ENCODE results near the gene RET. TPM values are rescaled to one million over a fixed set of nuclear protein-coding genes. Genes with fewer than 3 reads are reported as not detected.
A peak's percentile ranks its signal among the peaks of the same experiment; 100 is the strongest.

Gene RET
- total RNA-seq, 6 donors from 2014 or later: 0.11 to 0.98 (median 0.30) TPM; not detected in 1

DNA sequence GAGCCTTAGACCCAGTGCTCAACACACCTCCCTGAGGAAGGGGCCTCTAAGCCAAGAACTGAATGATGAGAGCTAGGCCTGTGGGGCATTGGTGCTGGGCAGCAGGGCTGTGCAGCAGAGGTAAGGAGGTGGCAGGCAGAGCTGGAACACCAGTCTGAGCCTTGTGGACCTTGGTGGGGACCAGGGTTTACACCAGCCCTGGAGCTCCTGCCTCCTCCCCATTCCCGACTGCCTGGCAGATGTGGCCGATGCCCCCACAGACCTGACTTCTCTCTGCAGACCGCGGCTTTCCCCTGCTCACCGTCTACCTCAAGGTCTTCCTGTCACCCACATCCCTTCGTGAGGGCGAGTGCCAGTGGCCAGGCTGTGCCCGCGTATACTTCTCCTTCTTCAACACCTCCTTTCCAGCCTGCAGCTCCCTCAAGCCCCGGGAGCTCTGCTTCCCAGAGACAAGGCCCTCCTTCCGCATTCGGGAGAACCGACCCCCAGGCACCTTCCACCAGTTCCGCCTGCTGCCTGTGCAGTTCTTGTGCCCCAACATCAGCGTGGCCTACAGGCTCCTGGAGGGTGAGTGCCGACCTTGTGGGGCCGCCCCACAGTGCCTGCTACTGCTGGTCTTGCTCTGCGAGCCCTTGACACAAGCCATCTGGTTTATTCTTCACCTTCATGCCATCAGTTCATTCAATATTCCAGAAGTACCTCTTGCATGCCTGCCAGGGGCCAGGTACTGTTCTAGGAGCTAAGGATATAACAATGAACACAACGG, 25.4 kb downstream of the RET start:
- ATAC-seq (ENCODE audit: low FRiP score in 2 of 2) (no peak), DNase-seq (peak in 1 of 2 donors; percentile 58)
- no peaks in the 10 kb centered on the region for H3K9me3 ChIP-seq
- H3K36me3 ChIP-seq: no peaks in the 10 kb centered on the region
- H3K27me3 ChIP-seq: peaks cover 0 to 10% (median 3%) of the 10 kb centered on the region in 4 donors
- no peak overlapping the region for H3K4me3 ChIP-seq
- H3K4me1 ChIP-seq: peaks cover 11 to 16% (median 13%) of the 10 kb centered on the region in 4 donors
- TF ChIP-seq, protein P1, sequence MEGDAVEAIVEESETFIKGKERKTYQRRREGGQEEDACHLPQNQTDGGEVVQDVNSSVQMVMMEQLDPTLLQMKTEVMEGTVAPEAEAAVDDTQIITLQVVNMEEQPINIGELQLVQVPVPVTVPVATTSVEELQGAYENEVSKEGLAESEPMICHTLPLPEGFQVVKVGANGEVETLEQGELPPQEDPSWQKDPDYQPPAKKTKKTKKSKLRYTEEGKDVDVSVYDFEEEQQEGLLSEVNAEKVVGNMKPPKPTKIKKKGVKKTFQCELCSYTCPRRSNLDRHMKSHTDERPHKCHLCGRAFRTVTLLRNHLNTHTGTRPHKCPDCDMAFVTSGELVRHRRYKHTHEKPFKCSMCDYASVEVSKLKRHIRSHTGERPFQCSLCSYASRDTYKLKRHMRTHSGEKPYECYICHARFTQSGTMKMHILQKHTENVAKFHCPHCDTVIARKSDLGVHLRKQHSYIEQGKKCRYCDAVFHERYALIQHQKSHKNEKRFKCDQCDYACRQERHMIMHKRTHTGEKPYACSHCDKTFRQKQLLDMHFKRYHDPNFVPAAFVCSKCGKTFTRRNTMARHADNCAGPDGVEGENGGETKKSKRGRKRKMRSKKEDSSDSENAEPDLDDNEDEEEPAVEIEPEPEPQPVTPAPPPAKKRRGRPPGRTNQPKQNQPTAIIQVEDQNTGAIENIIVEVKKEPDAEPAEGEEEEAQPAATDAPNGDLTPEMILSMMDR (IDR thresholded peaks at IDR 0.05): no peak
- no peak for TF ChIP-seq POLR2AphosphoS5 (IDR thresholded peaks at IDR 0.05)
- H3K27ac ChIP-seq: no peak overlapping the region
- 76 to 82% methylated on average over 19 of the region's 19 CpGs for WGBS, 2 donors

DNA sequence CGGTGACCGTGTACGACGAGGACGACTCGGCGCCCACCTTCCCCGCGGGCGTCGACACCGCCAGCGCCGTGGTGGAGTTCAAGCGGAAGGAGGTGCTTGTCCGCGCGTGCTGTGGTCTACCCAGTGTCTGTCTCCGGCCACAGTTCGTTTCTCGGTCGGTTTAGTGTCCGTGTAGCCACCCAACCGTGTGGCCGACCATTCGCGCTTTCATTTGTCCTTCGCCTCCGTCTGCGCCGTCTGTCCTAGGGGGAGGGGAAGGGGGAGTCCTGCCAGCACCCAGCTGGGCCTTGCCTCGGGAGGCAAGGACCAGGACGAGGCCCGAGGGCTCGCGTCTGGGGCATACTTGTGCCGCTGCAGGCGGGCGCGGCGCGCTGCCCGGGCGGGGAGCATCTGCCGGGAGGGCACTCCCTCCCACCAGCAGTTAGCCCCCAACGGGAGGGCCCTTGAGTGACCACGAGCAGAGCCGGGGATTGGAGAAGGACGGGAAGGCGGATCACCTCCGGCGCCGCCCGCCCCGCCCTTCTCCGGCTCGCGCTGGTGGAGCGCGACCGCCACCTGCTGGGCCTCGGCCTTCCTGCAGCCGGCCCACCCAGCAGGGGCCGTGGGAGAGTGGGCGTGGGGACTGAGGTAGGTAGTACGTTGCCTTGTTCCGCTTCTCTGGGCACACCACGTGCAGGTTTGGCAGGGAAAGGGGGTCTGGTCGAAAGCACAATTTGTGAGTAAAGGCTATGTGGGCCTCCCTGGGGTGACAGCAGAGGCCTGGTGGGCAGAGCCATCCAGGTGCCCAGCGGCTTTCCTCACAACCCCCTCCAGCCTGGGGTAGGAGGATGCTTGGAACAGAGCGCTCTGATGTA, 28.5 kb downstream of the RET start:
- peak; percentile 87 to 98 for ATAC-seq (ENCODE audit: low FRiP score in 2 of 2)
- DNase-seq: peak; percentile 83 to 96
- WGBS, 2 donors: 0 to 5% methylated on average over 5 to 45 of the region's 71 CpGs
- TF ChIP-seq, protein P1 (IDR thresholded peaks at IDR 0.05): peak; percentile 99 to 100 (median 99)
- TF ChIP-seq POLR2A (IDR thresholded peaks at IDR 0.05) (peak in 1 of 4 donors; percentile 25), EP300 (IDR thresholded peaks at IDR 0.05) (no peak), POLR2AphosphoS5 (IDR thresholded peaks at IDR 0.05) (peak in 1 of 2 donors; percentile 30)
- peaks cover 11 to 16% (median 13%) of the 10 kb centered on the region in 4 donors for H3K4me1 ChIP-seq
- peak overlapping the region; percentile 44 to 59 (median 52) for H3K4me3 ChIP-seq
- no peaks in the 10 kb centered on the region for H3K9me3 ChIP-seq
- H3K27ac ChIP-seq: no peak overlapping the region
- H3K27me3 ChIP-seq: peaks cover 0 to 10% (median 3%) of the 10 kb centered on the region in 4 donors
- H3K36me3 ChIP-seq: no peaks in the 10 kb centered on the region

DNA sequence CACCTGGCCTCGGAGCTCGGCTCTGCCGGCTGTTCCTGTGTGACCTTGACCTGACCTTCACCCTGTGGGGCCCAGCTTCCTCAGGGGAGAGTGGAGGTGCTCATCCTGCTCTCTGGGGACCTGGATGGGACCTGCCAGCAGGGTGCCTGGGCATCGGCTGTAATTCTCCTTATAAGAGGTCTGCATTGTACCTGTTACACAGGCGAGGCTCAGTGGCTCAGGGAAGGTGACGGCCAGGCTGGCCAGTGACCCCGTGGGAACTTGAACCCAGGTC, 29.0 kb downstream of the RET start:
- H3K4me3 ChIP-seq: no peak overlapping the region
- TF ChIP-seq POLR2A (IDR thresholded peaks at IDR 0.05): no peak
- TF ChIP-seq, protein P1 (IDR thresholded peaks at IDR 0.05): no peak
- no peak for TF ChIP-seq POLR2AphosphoS5 (IDR thresholded peaks at IDR 0.05)
- TF ChIP-seq EP300 (IDR thresholded peaks at IDR 0.05): no peak
- no peaks in the 10 kb centered on the region for H3K9me3 ChIP-seq
- H3K27ac ChIP-seq: no peak overlapping the region
- no peaks in the 10 kb centered on the region for H3K36me3 ChIP-seq
- ATAC-seq (ENCODE audit: low FRiP score in 2 of 2) (no peak), DNase-seq (no peak)
- 49% methylated on average over 7 of the region's 7 CpGs; no CpG with 5 or more reads in 1 of the 2 donors for WGBS, 2 donors
- H3K27me3 ChIP-seq: peaks cover 0 to 10% (median 3%) of the 10 kb centered on the region in 4 donors
- peaks cover 11 to 16% (median 13%) of the 10 kb centered on the region in 4 donors for H3K4me1 ChIP-seq

DNA sequence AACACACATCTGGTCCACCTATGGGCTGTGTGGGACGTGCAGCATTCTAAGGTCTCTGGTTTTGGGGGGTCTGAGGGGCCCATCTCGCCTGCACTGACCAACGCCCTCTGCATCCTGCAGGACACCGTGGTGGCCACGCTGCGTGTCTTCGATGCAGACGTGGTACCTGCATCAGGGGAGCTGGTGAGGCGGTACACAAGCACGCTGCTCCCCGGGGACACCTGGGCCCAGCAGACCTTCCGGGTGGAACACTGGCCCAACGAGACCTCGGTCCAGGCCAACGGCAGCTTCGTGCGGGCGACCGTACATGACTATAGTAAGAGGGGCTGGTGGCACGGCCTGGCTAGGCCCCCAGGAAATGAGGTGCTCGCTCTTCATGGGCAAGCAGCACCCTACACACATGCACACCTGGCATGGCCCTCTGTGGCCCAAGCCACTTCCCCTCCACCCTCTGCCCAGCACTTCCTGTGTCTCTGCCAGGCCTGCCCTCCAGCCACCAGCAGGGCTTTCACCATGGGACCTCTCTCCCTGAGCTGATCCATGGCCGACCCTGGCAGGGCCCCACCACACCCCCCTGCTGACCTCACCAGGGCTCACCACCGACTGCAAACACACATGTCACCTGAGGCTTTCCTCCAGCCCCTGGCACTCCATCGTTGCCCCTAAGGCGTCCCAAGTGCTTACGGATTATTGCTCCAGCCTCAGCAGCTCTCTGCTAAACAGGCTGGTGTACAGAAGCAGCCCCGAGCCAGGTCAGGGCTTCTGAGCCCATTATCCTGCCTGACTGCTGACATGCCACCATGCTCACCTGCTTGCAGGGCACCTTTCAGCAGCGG, 29.6 kb downstream of the RET start:
- TF ChIP-seq POLR2AphosphoS5 (IDR thresholded peaks at IDR 0.05): no peak
- no peak for TF ChIP-seq POLR2A (IDR thresholded peaks at IDR 0.05)
- no peak for TF ChIP-seq EP300 (IDR thresholded peaks at IDR 0.05)
- TF ChIP-seq, protein P1 (IDR thresholded peaks at IDR 0.05): no peak
- 76 to 90% methylated on average over 7 to 27 of the region's 28 CpGs for WGBS, 2 donors
- Histone ChIP-seq H3K36me3 (no peaks in the 10 kb centered on the region), H3K4me1 (peaks cover 11 to 16% (median 13%) of the 10 kb centered on the region in 4 donors), H3K27me3 (peaks cover 0 to 10% (median 3%) of the 10 kb centered on the region in 4 donors), H3K9me3 (no peaks in the 10 kb centered on the region), H3K4me3 (no peak overlapping the region), H3K27ac (no peak overlapping the region)
- DNase-seq: no peak
- ATAC-seq (ENCODE audit: low FRiP score in 2 of 2): no peak
